M059J (cell line): ENCODE results near the gene COL4A3. TPM values are rescaled to one million over a fixed set of nuclear protein-coding genes. Genes with fewer than 3 reads are reported as not detected.
"Not testable (repeated sequence)": the region's sequence is repeated elsewhere in the genome, so short reads cannot be mapped to it uniquely, and the experiment has no call there.

Experiments
- DNase-seq: peaks from one replicate; pipeline ENCODE4 v3.0.0-alpha.2; 2012; ENCODE audit warnings: low read depth
- total RNA-seq: library from RNA; depleted of rRNA; stranded (reverse); fragments of >200 nt; shearing (Covaris generic); gene quantifications from 2 replicates; pipeline ENCODE4 v1.2.3, GENCODE V29; 2014

COL4A3 gene
- total RNA-seq, 1 experiment from 2014 or later: 0.47 TPM

DNA sequence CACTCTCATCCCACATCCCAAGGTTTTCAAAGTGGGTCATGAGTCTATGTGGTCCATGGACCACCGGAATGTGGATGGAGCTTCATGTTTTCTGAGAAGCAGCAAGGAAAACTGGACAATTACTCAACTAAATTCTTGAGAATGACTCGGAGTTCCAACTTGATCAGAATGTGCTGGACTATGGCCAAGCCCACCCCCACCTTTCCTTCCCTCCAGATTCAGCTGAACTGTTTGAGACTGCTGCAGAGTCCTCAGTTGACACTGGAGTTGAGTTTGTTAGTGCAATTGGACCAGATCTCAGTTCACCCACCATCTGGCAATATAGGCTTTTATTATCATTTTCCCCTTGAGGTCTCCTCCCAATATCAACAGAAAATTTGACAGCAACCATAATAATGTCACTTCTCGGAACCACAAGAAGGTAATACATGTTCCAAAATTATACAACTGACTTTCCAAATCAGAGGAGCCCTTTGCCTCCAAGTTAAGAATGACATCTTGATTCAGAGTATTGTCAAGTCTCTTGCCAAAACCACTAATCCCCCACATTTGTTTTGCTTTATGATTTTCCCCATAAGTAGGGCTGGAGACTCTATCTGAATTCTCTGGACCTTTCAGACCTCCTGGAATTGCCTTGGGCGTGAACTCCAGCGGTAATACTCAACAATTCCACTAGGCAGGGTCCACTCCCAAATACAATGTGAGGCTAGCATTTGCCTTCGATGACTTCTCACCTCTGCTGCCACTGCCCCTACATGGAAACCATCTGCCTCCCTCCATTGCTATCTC is 9.2 kb upstream of the COL4A3 start:
- peak; percentile 43 for DNase-seq

DNA sequence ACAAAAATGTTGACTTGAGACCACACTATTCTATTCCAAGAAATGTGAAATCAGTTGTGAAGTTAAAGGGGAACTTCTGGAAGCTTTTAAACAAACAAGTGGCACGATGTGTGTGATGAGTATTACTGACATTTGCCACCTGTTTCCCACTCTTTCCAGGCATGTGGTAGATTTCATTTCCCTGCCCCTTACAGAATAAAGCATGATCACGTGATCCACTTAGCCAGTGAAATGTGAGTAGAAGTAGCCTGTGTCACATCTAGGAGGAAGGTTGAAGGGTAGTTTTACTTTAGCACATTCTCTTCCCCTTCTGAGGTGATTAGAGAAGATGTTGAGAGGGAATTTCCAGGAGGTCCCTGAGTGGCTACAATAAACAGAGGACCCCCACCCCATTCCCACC is 4.3 kb upstream of the COL4A3 start:
- DNase-seq: no peak

DNA sequence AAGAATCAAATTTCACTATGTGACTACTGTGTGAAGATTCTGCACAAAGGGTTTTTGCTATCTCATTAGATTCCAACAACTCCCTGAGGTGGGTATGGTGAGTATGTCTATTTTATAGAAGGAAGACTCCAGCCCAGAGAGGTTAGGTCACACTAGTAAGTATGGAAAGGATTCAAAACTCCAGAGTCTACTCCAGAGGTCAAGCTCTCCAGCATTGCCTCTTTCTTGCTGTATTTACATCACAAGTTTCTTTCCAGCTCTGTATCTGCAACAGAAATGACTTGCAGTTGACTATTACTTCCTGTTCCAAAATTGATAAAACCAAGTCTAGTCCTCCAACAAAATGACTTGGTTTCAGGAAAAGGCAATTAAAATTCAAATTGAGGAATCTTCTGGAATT is 2.5 kb upstream of the COL4A3 start:
- DNase-seq: no peak

DNA sequence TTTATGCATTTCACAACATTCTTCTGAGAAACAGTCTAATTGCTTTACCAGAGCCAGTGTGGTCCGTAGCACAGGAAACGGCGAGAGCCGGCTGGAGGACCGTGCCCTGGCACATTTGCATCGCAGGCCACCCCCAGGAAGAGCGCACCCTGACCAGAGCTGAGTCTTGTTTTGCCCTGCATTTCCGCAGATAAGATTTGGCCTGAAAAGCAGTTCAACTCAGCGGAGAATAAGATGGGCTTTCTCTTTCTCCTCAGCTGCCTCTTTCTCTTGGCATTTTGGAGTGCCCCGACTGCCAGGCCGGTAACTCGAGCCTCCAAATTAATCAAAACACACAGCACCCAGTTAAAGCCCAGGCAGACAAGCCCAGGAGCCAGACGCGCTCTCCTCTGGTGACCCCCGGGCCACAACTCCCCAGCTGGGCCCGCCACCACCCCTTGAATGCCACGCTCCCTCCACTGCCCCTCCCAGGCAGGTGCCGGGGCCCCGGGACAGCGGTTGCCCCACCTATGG is 883 bp upstream of the COL4A3 start:
- peak; percentile 24 for DNase-seq

DNA sequence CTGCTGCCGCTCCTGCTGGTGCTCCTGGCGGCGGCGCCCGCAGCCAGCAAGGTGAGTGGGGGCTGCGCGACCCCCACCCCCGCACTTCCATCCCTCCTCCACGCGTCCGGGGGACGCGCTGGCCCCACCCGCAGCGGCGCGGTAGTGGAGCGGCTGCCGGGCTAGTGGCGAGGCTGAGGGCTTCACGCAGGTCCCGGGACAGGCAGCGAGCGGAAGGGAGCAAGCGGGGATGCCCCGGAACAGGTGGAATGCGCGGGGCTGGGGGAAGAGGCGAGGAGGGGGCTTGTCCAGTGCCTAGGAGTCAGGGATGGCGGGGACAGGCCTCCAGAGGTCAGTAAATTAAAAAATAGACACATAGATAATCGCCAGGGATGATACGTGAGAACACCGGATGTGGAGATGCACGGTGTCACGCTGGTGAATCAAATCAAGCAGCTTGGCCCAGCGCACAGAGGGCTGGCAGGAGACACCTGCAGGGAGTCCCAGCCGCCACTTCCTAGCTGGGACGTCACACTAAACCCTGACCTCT is 403 bp downstream of the COL4A3 start:
- no peak for DNase-seq

DNA sequence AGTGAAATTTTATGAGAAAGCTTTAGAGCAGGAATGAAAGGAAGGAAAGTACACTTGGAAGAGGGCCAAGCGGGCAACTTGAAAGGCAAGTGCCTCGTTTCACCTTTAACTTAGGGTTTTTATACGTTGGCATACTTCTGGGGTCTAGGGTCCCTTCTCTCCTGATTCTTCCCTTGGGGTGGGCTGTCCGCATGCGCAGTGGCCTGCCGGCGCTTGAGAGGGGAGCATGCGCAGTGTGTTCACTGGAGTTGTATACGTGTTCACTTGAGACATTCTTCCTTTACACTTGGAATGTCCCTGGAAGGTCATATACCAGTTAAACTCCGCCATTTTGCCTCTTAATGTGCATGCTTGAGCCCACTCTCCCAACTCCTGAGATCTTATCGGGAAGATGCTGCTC is 7.4 kb downstream of the COL4A3 start:
- DNase-seq: not testable (repeated sequence)

DNA sequence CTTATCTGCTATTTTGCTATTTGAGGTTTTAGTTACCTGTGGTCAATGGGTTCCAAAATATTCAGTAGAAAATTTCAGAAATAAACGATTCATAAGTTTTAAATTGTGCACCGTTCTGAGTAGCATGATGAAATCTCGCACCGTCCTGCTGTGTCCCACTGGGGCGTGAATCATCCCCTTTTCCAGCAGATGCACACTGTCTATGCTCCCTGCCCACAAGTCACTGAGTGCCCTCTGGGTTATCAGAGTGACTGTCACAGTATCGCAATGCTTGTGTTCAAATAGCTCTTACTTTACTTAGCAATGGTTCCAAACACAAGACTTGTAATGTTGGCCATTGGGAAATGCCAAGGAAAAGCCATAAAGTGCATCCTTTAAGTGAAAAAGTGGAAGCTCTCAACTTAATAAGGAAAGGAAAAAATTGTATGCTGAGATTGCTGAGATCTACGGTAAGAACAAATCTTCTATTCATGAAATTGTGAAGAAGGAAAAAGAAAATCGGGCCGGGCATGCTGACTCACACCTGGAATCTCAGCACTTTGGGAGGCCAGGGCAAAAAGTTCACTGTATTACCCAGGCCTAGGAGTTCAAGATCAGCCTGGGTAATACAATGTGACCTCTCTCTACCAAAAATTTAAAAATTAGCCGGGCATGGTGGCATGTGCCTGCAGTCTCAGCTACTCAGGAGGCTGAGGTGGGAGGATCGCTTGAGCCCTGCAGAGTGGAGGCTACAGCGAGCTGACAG is 13.3 kb downstream of the COL4A3 start:
- no peak for DNase-seq

DNA sequence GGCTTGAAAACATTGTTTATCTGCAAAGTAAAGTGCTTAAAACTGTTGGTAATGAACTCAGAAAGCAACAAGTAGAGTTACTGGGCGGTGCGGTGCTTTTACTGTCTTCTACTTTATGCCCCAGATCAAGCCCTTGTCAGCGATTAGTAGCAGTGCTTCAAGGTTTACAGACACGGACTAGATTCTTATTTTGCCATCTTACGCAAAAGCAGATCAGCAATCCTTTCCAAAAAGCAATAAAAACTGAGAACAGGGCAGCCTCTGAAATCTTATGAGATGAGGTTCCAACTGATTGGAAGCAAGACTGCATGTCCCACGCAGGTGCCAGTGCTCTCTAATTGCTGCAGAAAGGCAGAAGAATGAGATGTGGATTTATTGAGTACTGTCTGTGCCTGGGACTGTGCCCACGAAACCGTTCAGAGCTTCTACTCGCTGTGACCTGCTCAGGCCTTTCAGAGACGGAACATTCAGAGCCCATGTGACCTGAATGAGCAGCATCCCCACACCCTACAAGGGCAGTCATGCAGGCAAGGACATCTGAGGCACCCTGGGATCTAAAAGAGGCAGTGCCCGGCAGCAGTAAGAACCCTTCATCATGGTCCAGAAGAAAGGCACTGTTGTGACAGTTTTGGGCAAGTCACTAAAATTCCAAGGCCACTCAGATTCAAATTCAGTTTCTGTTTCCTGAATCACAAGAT is 15.7 kb downstream of the COL4A3 start:
- no peak for DNase-seq

DNA sequence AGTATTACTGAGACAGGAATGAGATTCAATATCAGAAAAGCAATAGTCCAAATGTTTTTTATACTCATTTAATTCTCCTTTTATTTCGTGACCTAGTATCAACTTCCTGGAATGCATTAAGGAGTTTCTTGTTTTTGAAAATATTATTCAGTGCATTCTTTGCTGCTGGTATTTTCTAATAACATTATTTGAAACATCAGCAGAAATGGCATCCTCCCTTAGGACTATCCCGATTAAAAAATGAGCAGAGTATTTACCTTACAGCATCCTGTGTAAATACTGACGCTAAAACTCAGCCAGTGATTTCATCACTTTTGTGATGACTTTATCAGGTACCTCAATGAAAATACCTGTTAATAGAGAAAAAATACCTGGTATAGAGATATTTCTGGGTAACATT is 16.3 kb downstream of the COL4A3 start:
- no peak for DNase-seq

DNA sequence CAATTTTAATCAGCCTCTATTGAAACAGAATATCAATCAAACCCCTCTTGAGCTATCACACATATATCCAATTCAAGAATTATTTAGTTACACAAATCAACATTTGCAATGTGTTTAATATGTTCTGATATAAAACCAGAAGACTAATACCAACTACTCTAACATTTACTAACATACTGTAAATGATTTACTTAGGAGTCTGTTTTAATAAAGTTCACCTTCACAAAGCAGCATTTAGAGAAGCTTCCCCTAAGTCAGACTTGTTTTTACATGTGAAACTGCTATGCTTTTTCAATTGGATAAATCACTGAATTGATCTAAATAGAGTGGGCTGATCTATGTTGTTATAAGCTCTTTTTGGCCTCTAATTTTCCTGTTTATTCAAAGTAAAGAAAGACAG is 18.3 kb downstream of the COL4A3 start:
- DNase-seq: no peak

DNA sequence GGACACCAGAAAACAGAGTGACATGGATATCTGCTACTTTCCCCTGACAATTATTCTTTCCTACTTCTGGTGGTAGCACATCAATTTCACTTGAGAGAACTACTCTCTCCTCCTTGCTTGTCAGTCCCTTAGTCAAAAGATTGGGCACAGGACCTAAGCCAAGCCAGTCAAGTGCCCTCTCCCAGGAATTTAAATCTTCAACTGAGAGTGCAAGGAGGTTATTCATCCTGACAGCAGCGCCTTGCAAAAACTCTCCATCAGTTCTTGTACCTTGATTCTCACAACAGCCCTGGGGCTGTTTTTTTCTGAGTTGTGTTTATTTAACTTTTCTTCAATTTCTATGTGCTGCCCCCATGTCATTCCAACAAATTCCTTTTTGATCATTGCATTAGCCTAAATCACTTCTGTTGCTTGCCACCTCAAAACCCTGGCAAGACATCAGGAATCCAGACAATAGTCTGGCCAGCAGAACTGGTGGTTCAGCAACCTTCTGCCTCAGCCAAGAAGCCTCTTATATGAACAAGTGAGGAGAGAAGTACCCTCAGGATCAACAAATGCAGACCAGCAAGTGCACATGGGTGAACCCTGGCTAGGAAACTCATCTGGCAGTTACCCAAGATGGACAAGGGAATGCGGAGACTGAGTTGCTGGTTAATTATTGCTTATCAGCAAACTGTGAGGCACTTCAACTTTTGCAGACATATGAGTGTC is 19.4 kb downstream of the COL4A3 start:
- DNase-seq: peak; percentile 90

DNA sequence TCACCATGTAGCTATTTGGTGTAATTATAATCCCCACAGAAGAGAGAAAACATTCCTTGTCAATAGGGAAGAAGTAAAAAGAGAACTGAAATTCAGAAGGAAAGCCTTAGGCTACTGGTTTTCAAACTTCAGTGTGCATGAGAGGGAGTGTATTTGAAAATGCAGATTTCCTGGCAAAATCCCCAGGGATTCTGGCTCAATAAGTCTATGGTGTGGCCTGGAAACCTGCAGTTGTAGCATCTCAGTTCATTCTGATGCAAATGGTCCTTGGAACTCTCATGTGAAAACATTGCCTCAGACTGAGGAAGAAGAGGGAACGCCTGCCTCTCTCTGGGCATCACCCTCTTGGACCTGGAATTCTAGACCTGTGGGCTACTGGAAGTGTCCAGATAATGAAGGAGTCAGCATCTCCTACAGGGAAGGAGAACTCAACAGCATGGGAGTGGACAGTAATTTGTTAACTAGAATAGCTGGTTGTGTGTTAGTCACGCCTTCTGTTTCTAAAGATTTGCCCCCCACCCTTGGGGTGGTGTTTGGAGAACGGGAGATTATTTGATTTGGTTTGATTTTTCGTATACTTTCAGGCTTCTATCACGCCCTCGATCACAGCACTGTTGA is 21.3 kb downstream of the COL4A3 start:
- DNase-seq: no peak

DNA sequence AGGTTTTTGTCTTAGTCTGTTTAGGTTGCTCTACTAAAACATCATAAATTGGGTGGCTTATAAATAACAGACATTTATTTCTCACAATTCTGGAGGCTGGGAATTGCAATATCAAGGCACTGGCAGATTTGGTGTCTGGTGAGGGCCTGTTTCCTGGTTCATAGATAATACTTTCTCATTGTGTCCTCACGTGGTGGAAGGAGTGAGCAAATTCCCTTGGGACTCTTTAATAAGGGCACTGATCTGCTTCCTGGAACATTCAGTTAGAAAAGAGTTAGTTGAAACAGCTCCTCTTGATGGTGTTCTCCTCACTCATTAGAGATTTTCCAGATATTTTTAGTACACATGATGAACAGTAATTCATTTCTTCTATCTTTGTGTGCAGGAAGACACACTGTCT is 22.3 kb downstream of the COL4A3 start:
- no peak for DNase-seq

DNA sequence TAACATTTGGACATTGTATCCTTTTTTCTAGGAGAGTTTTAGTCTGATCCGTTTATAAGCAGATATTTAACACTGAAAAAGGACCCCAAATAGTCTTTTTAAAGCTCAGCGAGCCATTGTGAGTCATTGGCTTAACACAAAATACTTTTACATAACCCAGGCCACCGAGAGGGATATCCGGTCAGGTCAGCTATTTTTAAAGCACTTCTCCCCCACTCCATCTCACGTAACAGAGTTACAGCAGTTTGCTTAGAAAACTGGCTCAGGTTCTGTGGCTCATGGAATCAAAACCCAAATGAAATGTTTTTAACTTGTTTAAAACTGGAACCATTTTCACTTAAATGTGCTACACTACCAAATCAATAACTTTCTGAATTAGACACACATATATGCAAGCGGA is 23.9 kb downstream of the COL4A3 start:
- DNase-seq: peak; percentile 74

DNA sequence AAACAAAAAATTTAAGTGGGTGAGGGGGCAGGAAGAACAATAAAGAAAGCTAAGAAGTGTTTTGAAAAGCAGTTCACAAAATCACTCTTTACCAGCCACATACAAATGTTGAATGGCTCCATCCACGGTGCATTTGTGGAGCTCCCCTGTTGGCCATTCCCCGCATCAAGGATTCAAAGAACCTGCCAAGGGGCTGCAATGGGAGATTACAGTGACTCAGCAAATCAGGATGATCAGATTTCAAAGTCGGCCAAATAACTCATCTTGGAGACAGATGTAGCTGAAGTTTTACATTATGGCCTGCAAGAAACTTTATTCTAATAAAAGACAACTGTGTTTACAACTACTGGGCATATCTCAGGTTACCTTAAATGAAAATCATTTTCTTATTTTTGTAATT is 26.9 kb downstream of the COL4A3 start:
- DNase-seq: peak; percentile 49

DNA sequence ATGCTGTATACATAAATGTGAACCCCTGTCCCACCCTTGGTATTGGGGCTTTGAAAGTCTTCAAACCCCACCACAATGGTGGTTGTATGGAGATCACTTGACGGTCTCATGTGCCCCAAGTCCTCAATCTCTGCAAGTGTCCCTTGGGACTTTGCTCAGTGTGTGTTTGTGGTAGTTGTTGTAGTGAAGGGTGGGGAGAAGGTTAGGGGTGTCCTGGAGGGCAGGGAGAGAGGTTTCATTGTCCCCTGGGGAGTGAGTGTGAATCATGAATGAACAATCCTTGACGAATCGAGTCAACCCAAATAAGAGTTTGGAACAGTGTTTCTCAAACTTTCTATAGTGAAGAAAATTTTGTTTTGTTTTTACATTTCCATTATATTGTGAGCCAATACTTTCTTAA is 28.1 kb downstream of the COL4A3 start:
- DNase-seq: peak; percentile 25

DNA sequence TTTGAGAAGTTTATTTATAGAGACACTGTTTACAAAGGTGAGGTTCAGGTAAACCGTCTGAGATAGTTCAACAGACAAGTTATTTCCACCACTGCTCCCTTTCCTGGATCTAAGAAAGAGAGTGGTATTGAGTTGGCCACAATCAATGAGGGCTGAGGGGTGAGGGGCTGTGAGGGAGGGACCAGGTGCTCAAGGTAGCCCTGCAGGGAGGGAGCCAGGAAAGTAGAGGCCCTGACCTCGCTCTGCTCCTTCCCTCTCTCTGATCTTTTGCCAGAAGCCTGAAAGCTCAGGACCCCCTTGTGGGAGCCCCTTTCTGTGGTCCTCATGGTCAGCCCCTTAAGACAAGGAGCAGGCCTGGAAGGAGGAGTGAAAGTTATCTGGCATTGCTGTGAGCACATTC is 29.8 kb downstream of the COL4A3 start:
- no peak for DNase-seq

DNA sequence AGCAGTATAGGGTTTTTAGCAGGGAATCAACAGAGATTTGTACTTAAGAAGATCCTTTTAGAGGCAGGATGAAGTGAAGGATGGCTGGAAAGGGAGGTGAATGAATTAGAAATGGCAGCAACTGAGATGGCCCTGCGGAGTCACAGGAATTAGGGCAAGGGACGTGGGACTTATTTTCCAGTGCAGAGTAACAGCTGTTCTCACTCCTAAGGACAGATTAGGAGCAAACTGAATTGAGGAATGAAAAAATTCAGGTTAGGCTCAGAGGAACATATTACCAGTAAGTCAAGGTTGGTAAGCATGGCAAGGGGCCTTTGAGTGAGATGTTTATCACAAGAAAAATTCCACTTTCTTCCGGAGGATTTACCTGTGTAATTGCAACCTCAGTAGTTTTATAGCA is 34.4 kb downstream of the COL4A3 start:
- DNase-seq: no peak

DNA sequence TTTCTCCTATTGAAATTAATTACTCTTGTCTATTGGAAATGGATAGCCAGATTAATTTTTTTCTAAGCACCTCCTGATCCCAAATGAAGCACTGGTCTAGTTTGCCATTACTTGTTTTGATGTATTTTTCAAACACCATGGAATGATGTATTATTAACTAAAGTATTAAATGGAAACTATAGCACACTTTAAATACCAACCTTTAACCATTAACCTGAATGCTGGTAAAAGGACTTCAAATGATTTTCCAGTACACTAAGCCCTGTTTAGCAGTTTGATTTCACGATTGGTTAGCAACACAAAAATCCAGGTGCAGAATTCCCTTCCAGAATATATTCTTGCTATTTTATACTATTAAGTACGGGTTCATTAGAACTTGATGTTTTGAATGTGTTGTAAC is 37.3 kb downstream of the COL4A3 start:
- DNase-seq: no peak

DNA sequence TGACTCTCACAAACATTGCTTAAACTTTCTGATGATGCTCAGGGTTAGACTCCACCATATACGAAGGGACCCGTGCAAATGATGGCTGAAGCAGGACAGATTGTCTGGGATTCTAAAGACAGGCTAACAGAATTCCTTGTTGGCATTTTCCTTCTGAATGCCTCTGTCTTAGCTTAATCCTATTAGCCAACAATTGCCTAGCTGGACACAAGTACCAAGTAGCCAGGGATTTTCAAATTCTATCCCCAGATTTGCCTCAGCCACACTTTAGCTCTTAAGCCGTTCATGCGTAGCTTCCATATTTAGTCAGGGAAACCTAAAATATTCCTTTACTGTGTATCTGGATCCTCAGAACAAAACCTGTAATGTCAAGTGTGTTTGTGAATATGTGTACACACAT is 40.0 kb downstream of the COL4A3 start:
- DNase-seq: no peak

DNA sequence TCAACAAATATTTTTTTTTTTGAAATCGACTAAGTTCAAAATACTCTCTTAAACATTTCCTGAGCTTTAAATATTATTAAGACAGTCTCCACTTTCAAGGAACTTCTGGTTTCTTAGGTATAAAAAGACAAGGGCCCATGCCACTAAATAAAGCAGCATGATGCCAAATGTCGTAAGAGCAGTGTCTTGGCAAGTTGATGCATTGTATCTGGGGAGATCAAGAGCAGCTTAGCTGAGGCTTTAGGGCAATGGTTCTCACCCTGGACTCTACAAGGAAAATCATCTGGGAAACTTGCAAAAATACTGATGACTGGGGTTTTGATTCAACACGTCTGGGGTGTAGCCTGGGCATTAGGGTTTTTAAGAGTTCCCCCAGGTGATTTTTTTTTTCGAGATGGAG is 41.3 kb downstream of the COL4A3 start:
- no peak for DNase-seq
